ENCODE data around the gene MT4.

DNA sequence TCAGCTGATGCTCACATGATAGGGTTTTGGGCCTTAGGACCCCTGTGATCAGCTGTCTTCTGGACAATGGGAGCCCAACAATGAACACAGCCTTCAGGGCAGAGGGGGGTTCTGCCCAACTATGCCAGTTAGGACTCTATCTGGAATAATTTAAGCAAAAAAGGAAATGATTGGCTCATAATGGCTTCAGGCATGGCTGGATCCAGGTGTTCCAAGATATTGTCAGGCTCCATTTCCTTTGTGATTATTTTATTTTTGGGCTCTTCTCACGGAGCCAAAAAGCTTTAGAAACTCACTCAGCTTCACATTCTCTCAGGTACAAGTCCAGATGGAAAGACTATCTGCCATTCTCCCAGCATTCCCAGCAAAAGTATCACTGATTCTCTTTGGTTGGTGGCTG is 40.6 kb downstream of the MT4 start:
- TF ChIP-seq FOXM1 (IDR thresholded peaks at IDR 0.05; ENCODE audit: low read depth) (no peak), RAD21 (IDR thresholded peaks at IDR 0.05; ENCODE audit: low read length) (no peak), NFIC (IDR thresholded peaks at IDR 0.05; ENCODE audit: borderline replicate concordance) (no peak), MXI1 (IDR thresholded peaks at IDR 0.05; ENCODE audit: low read depth, low read length) (no peak), SMC3 (IDR thresholded peaks at IDR 0.05; ENCODE audit: low read depth, low read length) (no peak), JUND (IDR thresholded peaks at IDR 0.05) (no peak), YY1 (IDR thresholded peaks at IDR 0.05; ENCODE audit: low read depth) (no peak), MEF2A (IDR thresholded peaks at IDR 0.05; ENCODE audit: borderline replicate concordance, low read depth) (no peak), POLR2AphosphoS5 (IDR thresholded peaks at IDR 0.05; ENCODE audit: low read depth, low read length) (no peak), TEAD4 (IDR thresholded peaks at IDR 0.05; ENCODE audit: borderline replicate concordance, insufficient read depth) (no peak)
- TF ChIP-seq, protein P1, sequence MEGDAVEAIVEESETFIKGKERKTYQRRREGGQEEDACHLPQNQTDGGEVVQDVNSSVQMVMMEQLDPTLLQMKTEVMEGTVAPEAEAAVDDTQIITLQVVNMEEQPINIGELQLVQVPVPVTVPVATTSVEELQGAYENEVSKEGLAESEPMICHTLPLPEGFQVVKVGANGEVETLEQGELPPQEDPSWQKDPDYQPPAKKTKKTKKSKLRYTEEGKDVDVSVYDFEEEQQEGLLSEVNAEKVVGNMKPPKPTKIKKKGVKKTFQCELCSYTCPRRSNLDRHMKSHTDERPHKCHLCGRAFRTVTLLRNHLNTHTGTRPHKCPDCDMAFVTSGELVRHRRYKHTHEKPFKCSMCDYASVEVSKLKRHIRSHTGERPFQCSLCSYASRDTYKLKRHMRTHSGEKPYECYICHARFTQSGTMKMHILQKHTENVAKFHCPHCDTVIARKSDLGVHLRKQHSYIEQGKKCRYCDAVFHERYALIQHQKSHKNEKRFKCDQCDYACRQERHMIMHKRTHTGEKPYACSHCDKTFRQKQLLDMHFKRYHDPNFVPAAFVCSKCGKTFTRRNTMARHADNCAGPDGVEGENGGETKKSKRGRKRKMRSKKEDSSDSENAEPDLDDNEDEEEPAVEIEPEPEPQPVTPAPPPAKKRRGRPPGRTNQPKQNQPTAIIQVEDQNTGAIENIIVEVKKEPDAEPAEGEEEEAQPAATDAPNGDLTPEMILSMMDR (IDR thresholded peaks at IDR 0.05), result no peak
- TF ChIP-seq, protein P2, sequence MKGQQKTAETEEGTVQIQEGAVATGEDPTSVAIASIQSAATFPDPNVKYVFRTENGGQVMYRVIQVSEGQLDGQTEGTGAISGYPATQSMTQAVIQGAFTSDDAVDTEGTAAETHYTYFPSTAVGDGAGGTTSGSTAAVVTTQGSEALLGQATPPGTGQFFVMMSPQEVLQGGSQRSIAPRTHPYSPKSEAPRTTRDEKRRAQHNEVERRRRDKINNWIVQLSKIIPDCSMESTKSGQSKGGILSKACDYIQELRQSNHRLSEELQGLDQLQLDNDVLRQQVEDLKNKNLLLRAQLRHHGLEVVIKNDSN (IDR thresholded peaks at IDR 0.05; ENCODE audit: borderline replicate concordance, low read depth), result no peak
